NCI-H1092 treated with DMSO at 0.1 percent for 48 hours (cell line): ENCODE measurements around the gene SLC27A2.
"Not testable (repeated sequence)": the region's sequence is repeated elsewhere in the genome, so short reads cannot be mapped to it uniquely, and the experiment has no call there.

Experiments used
- DNase-seq: peaks from one replicate; lab custom pipeline; 2025; lab: John Stamatoyannopoulos, UW

SLC27A2 gene

DNA sequence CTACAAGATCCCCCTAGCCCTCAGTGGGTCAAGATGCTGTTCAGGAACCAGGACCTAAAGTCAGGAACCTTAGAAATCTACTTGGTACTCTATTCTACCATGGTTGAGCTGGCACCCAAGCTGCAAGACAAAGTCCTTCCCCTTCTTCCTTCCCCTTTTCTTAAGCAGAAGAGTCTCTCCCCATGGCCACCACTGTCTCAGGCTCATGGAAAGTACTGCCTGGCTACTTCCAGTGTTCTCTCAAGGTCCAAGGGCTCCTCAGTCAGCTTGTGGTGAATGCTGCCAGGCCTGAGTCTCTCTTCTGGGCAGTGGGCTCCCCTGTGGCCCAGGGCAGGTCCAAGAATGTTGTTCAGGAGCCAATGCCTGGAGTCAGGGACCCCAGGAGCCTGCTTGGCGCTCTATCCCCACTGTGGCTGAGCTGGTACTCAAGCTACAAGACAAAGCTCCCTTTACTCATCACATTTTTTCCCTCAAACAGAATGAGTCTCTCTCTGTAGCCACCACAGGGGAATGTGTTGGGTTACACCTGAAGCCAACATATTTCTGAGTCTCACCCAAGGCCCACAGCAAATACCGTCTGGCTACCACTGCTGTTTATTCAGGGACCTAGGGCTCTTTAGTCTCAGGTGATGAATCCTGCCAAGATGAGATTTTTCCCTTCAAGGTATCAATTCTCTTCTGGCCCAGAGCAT, 18.1 kb upstream of the SLC27A2 start:
- DNase-seq, result no peak

DNA sequence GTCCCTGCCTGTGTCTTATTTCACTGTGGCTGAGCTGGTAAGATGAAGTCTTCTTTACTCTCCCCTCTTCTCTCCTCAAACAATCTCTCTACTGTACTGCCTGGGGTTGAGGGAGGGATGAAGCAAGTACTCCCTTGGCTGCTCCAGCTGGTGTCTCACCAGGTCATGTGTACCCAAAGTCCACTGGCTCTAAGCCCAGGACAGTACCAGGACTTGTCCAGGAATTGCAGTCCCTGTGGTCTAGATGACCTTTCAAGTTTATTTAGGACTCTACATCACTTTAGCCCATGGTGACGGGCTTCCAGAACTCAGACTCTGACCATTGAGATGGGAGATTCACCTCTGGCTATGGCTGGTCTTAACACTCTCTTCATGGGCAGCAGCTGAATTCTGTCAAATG, 17.5 kb upstream of the SLC27A2 start:
- no peak for DNase-seq

DNA sequence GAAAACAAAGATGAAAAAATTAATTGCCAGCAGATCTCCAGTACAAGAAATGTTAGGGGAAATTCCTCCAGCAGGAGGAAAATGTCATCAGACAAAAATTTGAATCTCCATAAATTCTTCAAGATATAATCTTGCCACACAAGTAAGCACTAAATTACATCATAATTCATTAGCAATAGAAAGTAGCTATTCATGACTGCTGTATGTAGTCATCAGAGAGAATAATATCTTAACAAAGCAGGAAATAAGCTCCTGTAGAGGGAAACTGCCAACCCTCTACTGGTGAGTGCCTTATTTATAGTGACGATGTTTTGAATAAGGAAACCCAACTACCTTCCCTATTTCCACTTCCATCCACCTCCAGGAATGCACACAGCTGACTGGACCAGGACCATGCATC, 15.8 kb upstream of the SLC27A2 start:
- no peak for DNase-seq

DNA sequence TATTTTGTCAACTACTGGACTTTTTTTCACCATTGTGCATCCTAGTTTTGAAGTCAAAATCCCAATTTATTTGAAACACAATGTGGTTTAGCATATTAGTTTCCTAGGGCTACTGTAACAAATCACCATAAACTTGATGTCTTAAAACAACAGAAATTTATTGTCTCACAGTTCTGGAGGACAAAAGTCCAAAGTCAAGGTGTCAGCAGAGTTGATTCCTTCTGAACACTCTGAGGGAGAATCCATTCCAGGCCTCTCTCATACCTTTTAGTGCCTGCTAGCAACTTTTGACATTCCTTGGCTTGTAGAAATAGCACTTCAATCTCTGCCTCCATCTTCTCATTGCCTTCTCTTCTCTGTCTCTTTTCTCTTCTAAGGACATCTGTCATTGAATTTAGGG, 14.9 kb upstream of the SLC27A2 start:
- no peak for DNase-seq

DNA sequence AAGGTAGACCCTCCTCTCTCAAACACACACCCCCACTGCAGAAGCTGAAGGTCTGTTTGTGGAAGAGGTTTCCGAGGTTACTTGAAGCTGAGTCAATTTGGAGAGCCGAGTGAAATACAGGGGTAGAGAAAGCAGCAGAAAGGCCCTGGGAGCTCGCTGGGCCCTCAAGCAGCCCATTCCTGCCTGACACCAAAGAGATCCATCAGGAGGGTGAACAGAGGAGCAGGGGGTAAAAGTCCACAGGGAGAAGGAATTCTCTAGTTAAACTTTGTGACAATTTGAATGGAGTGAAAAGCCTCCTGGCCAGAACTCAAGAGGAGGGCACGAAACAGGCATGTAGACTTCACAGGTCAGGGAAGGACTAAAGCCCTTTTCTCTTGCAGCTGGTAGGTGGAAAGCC, 13.6 kb upstream of the SLC27A2 start:
- no peak for DNase-seq

DNA sequence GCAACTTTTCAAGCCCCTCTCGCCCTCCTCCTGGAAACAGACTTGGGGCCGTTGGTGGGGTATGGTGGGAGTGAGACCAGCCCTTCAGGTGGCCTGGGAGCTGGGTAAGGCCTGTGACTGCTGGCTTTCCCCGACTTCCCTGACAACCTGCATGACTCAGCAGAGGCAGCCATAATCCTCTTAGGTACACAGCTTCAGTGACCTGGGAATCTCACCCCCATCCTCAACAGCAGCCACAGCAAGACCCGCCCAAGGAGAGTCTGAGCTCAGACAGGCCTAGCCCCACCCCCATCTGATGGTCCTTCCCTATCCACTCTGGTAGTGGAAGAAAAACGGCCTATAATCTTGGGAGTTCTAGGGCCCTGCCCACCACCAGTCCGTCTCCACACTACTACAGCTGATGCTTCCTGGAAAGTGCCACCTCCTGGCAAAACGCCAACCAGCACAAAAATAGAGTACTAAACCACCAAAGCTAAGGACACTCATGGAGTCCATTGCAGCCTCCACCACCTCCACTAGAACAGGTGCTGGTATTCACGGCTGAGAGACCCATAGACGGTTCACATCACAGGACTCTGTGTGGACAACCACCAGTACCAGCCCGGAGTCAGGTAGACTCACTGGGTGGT, 13.1 kb upstream of the SLC27A2 start:
- DNase-seq, result no peak

DNA sequence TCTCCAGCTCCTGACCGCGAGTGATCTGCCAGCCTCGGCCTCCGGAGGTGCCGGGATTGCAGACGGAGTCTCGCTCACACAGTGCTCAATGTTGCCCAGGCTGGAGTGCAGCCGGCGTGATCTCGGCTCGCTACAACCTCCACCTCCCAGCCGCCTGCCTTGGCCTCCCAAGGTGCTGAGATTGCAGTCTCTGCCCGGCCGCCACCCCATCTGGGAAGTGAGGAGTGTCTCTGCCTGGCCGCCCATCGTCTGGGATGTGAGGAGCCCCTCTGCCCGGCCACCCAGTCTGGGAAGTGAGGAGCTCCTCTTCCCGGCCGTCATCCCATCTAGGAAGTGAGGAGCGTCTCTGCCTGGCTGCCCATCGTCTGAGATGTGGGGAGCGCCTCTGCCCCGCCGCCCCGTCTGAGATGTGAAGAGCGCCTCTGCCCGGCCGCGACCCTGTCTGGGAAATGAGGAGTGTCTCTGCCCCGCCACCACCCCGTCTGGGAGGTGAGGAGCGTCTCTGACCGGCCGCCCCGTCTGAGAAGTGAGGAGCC, 9.6 kb upstream of the SLC27A2 start:
- DNase-seq, result not testable (repeated sequence)

DNA sequence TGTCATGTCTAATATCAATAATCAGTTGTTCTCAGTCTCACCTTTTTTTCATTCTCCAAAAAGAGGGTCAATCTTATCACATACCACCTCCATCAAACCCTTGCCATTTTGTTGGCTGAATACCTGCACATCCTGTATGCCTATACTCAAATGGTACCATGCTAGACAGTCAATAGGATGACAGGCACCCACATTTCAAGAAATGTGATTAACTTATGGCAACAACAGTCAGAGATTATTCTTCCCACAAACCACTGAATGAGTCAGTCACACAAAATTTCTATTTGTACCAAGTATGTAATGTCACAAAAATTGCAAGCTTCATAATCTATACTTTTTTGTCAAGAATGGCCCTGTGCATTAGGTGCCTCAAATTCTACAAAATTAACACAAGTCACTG, 5.1 kb upstream of the SLC27A2 start:
- DNase-seq, result no peak

DNA sequence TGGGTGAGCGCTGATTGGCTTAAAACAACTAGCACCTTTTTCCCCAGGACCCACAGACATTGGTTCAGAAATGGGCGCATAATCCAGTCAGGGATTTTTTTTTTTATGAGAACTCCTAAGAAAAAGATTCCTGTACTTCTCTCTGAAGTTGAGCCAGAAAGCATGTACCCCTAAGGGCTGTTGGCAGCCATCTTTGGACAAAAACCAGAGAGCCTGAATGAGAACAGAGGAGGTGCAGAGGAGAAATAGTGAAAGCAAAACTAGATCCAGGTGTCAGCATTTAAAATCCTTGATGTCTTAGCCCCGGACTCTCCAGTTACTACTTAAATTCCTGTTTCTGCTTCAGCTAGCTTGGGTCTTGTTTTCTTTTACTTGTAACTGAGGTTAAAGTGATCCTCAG, 1.9 kb upstream of the SLC27A2 start:
- no peak for DNase-seq

DNA sequence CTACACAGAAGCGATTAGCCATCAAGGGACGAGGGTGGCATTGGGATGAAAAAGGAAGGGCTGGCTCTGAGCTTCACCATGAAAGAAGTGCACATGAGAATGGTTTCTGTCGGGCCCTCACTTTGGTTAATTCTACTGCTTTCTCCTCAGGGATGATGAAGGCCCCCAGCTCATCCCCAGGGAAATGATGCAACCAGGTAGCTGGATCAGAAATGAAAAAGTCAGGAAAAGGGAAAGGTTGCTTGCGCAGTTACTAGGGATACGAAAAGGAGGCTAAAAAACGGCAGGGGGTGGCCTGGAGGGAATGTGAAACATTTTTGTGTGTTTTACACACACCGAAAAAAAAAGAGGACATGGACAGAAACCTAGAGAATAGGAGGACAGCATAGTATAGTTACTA, 1.4 kb upstream of the SLC27A2 start:
- DNase-seq, result no peak

DNA sequence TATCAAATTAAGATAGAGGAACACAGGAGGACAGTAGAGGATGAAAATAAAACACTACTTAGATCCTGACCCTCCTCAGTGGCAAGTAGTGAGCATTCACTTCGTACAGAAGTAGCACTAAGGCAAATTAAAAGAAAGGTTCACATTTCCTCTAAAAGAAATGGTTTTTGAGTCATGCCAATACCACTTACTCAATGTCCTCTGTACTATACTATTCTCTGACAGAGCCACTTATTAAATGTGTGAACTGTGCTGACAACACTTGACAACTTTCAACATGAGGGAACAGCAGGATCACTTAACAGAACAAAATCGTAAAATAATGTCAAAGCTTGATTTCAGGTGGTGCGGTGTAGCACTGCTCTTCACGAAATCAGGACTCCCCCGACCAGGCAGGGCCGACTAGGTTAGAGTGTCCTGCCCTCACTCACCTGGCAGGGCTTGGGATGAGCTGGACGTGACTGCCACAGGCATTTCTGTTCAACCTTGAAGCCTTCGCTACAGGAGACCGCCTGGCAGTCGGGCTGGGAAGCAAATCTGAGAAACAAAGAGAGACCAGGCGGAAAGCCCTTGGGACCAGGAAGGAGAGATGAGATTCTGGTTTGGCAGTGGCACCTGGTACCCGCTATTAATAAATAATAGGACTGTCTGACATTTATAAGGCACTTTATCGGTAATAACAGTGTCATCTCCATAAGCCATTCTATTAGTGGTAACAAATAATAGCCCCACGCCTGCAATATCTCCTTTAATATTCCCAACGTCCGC, 611 bp upstream of the SLC27A2 start:
- DNase-seq, result peak; percentile 31

DNA sequence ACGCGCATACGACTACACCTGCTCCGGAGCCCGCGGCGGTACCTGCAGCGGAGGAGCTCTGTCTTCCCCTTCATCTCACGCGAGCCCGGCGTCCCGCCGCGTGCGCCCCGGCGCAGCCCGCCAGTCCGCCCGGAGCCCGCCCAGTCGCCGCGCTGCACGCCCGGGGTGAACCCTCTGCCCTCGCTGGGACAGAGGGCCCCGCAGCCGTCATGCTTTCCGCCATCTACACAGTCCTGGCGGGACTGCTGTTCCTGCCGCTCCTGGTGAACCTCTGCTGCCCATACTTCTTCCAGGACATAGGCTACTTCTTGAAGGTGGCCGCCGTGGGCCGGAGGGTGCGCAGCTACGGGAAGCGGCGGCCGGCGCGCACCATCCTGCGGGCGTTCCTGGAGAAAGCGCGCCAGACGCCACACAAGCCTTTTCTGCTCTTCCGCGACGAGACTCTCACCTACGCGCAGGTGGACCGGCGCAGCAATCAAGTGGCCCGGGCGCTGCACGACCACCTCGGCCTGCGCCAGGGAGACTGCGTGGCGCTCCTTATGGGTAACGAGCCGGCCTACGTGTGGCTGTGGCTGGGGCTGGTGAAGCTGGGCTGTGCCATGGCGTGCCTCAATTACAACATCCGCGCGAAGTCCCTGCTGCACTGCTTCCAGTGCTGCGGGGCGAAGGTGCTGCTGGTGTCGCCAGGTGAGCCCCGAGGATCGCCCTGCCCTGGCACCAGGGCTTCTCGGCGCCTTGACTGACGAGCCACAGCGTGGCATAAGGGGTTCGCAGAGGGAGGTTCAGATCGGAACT, 420 bp downstream of the SLC27A2 start:
- DNase-seq, result peak; percentile 38

DNA sequence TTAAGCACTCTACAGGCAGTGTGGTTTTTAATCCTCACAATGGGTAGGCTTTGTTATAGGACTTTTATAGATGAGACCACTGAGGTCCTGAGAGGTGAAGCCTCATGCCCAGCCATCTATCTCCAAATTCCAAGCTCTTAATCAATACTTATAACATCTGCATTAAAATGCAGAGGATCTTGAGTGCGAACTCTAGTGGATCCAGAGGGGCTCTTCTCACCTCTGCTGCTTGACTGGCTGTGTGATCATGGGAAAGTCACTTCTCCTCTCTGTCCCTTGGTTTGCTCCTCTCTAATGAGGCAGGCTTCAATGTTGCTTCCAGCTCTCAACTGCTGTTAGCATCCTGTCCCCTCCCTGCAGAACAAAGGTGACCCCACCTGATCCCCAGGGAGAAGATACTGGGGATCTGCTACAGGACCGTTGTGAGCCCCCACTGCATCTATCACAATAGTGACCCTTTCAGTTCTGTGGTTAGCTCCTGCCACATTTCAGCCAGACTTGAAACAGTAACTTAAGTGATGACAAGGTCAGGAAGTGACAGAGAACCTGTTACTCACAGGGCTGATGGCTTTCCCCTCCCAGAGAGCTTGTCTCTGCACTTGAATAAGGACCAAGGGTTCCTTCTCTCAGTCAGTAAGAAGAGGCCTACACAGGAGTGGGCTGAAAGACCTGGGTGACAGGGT, 1.3 kb downstream of the SLC27A2 start:
- no peak for DNase-seq

DNA sequence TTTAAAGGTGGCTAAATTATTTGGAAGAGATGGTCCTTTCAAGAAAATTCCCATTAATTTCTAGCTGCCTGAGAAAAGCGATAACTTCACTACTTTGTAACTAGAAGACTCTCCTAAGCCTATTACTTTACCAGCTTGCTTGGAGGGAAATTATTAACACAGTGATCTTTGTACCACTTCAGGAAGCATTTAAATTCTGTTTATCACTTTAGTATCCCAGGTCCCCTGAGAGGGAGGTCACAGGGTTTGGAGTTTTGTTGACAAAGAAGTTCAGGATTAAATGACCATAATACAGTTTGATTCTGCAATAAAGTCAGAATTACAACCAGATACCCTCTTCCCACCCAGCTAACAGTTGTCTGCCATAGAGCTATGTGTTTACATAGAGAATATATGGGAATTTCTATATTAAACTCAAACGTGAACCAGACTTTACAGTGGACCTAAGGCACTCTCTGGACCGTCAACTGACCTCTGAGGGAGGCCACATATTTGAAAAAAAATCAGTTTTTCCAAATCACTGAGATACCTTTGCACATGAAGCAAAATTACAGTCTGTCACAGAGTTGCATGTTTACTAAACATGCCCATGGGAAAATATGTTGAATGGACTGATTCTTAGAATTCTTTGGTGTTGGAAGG, 3.0 kb downstream of the SLC27A2 start:
- no peak for DNase-seq

DNA sequence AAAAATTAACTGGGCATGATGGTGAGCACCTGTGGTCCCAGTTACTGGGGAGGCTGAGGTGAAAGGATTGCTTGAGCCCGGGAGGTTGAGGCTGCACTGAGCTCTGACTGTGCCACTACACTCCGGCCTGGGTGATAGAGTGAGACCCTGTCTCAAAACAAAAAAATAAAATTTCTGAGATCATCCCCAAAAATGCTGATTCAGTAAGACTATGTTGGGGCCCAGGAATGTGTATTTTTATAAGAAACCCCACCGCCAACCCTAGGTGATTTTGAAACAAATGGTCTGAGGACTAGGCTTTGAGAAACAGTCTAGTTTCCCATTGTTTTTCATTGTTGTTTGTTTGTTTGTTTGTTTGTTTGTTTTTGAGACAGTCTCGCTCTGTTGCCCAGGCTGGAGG, 4.1 kb downstream of the SLC27A2 start:
- no peak for DNase-seq

DNA sequence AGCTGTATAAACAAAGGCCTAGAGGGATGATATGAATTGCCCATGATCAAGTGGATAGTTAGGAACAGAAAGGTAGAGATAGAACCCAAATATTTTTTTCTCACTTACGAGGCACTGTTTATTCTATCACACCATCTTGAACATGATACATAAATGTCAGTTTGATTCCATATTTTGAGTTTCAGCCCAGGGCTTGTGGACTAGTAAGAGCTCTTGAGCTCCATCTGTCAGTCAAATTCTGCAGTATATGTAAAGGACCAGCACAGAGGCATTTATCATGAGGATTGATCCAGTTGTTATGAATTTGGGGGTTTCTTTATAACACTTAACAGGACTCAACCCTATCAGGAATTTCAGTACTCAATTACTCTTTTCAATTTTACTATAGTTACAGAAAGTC, 4.8 kb downstream of the SLC27A2 start:
- DNase-seq, result no peak

DNA sequence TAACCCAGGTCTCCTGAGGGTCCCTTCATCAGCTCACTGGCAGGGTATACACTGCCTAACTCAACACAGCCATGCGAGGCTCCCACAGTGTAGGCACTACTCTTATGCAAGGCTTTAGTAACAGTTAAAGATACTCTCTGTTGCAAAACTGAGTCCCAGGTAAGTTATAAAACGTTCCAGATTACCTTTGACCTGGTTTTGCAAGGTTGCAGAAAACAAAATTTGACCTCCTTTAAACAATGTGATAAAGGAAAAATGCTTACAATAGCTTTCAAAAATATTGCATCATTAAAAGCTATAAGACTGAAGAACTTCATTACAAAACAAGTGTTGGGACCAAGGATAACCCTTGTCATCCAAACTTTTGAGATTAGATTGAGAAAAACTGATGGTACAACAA, 5.5 kb downstream of the SLC27A2 start:
- no peak for DNase-seq

DNA sequence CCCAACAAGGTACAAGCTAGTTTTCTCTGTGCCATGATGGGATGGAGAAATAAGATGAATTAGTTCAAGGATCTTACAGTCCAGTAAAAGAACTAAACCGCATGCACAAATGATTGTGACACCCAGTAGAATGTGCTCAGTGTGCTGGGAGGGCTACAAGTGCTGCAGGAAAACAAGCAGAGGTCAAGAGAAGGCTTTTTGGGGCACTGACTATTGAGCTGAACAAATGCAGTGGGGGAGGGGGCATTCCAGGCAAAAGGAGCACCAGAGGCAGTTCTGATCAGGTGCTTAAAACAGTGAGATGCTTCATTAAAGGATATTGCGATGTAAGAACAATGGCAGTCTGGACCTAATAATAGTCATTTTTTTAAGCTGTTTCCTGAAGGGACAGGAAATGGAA, 6.0 kb downstream of the SLC27A2 start:
- DNase-seq, result no peak

DNA sequence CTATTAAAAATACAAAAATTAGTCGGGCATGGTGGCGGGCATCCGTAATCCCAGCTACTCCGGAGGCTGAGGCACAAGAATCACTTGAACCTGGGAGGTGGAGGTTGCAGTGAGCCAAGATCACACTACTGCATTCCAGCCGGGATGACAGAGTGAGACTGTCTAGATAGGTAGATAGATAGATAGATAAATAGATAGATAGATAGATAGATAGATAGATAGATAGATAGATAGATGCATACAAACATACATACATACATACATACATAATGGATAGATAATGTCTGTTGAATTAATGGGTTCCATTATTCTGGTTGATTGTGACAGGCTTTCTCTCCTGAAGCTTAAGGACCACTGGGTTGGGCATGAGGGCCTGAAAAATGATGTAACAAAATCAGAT, 6.8 kb downstream of the SLC27A2 start:
- DNase-seq, result not testable (repeated sequence)

DNA sequence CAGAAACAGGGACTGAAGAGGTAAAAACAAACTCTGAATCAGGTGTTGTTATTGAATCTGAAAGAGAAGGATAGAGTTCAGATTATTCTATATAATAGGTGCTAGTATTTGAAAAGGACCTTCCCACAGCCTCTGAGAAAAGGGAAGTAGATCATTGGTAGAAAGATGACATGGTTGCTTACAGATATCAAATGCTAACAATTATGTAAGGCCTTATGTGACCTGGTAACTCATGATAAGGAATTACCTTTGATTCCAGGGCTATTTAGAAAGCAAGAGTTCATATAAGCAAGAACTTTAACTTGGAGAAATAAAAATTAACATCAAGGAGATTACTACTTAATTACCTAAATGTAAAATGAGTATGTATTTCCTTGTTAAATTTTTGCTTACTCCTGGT, 7.6 kb downstream of the SLC27A2 start:
- DNase-seq, result no peak

DNA sequence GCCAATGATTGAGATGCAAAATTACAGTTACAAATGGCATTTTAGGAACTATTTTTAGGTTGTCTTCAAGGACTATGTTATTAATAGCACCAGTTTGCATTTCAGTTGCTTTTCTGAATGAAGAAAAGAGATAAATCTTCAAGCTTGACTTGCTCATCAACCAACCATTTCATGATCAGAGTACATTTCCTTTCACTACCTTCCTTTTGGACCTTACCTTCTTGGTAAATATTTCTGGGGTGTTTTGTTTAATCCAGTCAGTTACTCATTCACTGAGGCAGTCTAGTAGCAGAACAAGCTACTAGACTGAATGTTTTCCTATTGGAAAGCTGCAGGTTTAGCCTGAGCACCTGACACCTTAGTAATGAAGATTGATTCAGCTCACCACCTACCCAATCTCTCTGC, 8.2 kb downstream of the SLC27A2 start:
- DNase-seq, result no peak
